K562 (cell line): ENCODE data around the gene PCDHGA8. TPM values are rescaled to one million over a fixed set of nuclear protein-coding genes. Genes with fewer than 3 reads are reported as not detected.
A peak's percentile ranks its signal among the peaks of the same experiment; 100 is the strongest.

Experiments used
- ATAC-seq: fragments of 200-7000 bp; cut with Tn5 transposase; 3 replicates; pipeline ENCODE4 v1.9.1; 2020; ENCODE audit warnings: moderate library complexity
- BruUV-seq: library from RNA; stranded (reverse); fragments of 400-500 nt; replicated peaks from 2 replicates; lab custom pipeline; 2021; lab: Mats Ljungman, UMichigan
- CTCF ChIA-PET: fragments of 300-600 bp; formaldehyde crosslinking; extraction: SDS; loops from one replicate; lab custom pipeline; 2021; ENCODE audit warnings: low intra/inter-chr PET ratio; lab: Yijun Ruan, JAX
- POLR2A ChIA-PET: fragments of 300-600, 350-650 bp; sonication (Branson Sonifier 250); formaldehyde crosslinking; extraction: SDS; loops from one replicate; lab custom pipeline; 2021; ENCODE audit warnings: antibody characterized with exemption, inconsistent platforms; lab: Yijun Ruan, JAX
- DNase-seq, 4 experiments: peaks; one replicate each; pipeline versions ENCODE4 v3.0.0 to v3.0.0-alpha.2; 2011 to 2018; ENCODE audit warnings: low spot score in 3 of 4, mixed read lengths in 3 of 4; ENCODE audit errors: extremely low read depth in 1 of 4
- FAIRE-seq: peaks from 2 replicates; lab custom pipeline; 2011; peaks lifted over from hg19 to GRCh38; lab: Jason Lieb, UNC
- H2AFZ ChIP-seq: 2 replicates; pipeline ENCODE4 v1.6.0; 2011; ENCODE audit warnings: low read depth, low read length, control low read depth, inconsistent platforms
- H3K27ac ChIP-seq: fragments of 200-600 bp; 3 replicates; pipeline ENCODE4 v1.8.0; 2011; ENCODE audit warnings: low read depth, mild to moderate bottlenecking, control low read depth, inconsistent platforms, low read length, moderate library complexity, mixed read lengths; ENCODE audit errors: extremely low read depth
- H3K27me3 ChIP-seq, 2 experiments: fragments of 300-600 bp in 1 of 2; 2 replicates in 1 of 2; 3 replicates in 1 of 2; pipeline versions ENCODE4 v1.6.0 to v1.8.0; 2011; ENCODE audit warnings: inconsistent platforms in 2 of 2, low read length in 2 of 2, mild to moderate bottlenecking in 1 of 2, mixed read lengths in 1 of 2, moderate library complexity in 1 of 2; ENCODE audit not compliant: control insufficient read depth in 2 of 2, insufficient read depth in 2 of 2
- H3K36me3 ChIP-seq: fragments of 300-600 bp; 3 replicates; pipeline ENCODE4 v1.8.0; 2011; ENCODE audit warnings: mild to moderate bottlenecking, low read length, inconsistent platforms; ENCODE audit not compliant: control insufficient read depth, insufficient read depth
- H3K4me1 ChIP-seq, 2 experiments: fragments of 200-600 bp in 1 of 2; replicated peaks in 1 of 2; 2 replicates in 1 of 2; 3 replicates in 1 of 2; pipeline versions ENCODE4 v1.5.1 to v1.8.0; 2011; ENCODE audit warnings: inconsistent platforms in 2 of 2, low read length in 2 of 2, mild to moderate bottlenecking in 1 of 2, mixed read lengths in 1 of 2, moderate library complexity in 1 of 2; ENCODE audit not compliant: control insufficient read depth in 2 of 2, insufficient read depth in 2 of 2
- H3K4me2 ChIP-seq: 2 replicates; pipeline ENCODE4 v1.6.1; 2011; ENCODE audit warnings: low read length, control low read depth, inconsistent platforms, mixed read lengths; ENCODE audit not compliant: insufficient read depth
- H3K4me3 ChIP-seq: fragments of 200-600 bp; sonication (generic), shearing (Covaris generic); 2 replicates; pipeline ENCODE4 v1.5.1; 2016; ENCODE audit warnings: control low read depth, inconsistent platforms
- H3K79me2 ChIP-seq: fragments of 200-600 bp; 3 replicates; pipeline ENCODE4 v1.8.0; 2011; ENCODE audit warnings: low read length, inconsistent platforms; ENCODE audit not compliant: control insufficient read depth, insufficient read depth
- H3K9ac ChIP-seq, 2 experiments: 2 replicates each; pipeline versions ENCODE4 v1.6.0 to v1.6.1; 2011; ENCODE audit warnings: low read depth in 2 of 2, low read length in 2 of 2, control low read depth in 1 of 2, inconsistent platforms in 1 of 2, mild to moderate bottlenecking in 1 of 2, mixed read lengths in 1 of 2; ENCODE audit not compliant: insufficient read depth in 1 of 2
- H3K9me1 ChIP-seq: one replicate; pipeline ENCODE4 v1.6.0; 2011; ENCODE audit warnings: inconsistent platforms, mild to moderate bottlenecking, low read length, moderate library complexity; ENCODE audit not compliant: control insufficient read depth, insufficient read depth
- H3K9me3 ChIP-seq: replicated peaks from 2 replicates; pipeline ENCODE4 v1.5.1; 2011; ENCODE audit warnings: low read depth, low read length, inconsistent platforms; ENCODE audit not compliant: control insufficient read depth, insufficient read depth
- H4K20me1 ChIP-seq: replicated peaks from 2 replicates; pipeline ENCODE4 v1.6.1; 2011; ENCODE audit warnings: low read length, inconsistent platforms, mixed read lengths; ENCODE audit not compliant: control insufficient read depth, insufficient read depth
- ARHGAP35 ChIP-seq: fragments of 450-650 bp; IDR thresholded peaks from 2 replicates; pipeline ENCODE4 v1.6.1; 2018; ENCODE audit not compliant: partially characterized antibody
- CTCF ChIP-seq, 3 experiments: IDR thresholded peaks in 2 of 3; conservative IDR thresholded peaks in 1 of 3; 2 replicates each; pipeline ENCODE4 v1.5.1; 2011 to 2012; ENCODE audit warnings: low read length in 3 of 3, mild to moderate bottlenecking in 3 of 3, control low read depth in 2 of 3, improper control_type of control experiment in 1 of 3, inconsistent platforms in 1 of 3, low read depth in 1 of 3, mixed read lengths in 1 of 3, moderate library complexity in 1 of 3; ENCODE audit not compliant: insufficient read depth in 2 of 3
- DDX20 ChIP-seq: fragments of 450-650 bp; IDR thresholded peaks from 2 replicates; pipeline ENCODE4 v1.6.1; 2016; ENCODE audit warnings: missing genetic modification characterization, low read depth, mild to moderate bottlenecking, missing compliant biosample characterization, moderate library complexity
- ERF ChIP-seq: fragments of 450-650 bp; formaldehyde crosslinking; IDR thresholded peaks from 2 replicates; pipeline ENCODE4 v1.4.0; 2020; ENCODE audit warnings: mild to moderate bottlenecking, mixed read lengths
- IFI16 ChIP-seq: fragments of 250-450 bp; sonication (Bioruptor Pico); IDR thresholded peaks from 2 replicates; pipeline ENCODE4 v2.1.2; 2022; ENCODE audit warnings: mild to moderate bottlenecking, inconsistent platforms
- MXI1 ChIP-seq: IDR thresholded peaks from 2 replicates; pipeline ENCODE4 v1.6.1; 2011; ENCODE audit warnings: low read depth, mild to moderate bottlenecking, improper control_type of control experiment, low read length
- RAD21 ChIP-seq, 2 experiments: fragments of 250-450 bp in 1 of 2; fragments of 450-650 bp in 1 of 2; sonication (Bioruptor Pico) in 1 of 2; formaldehyde crosslinking in 1 of 2; IDR thresholded peaks in 1 of 2; conservative IDR thresholded peaks in 1 of 2; 2 replicates each; pipeline versions ENCODE4 v1.4.0 to v1.8.0; 2020 to 2022; ENCODE audit warnings: mild to moderate bottlenecking in 2 of 2, moderate library complexity in 1 of 2
- ZNF239 ChIP-seq: fragments of 250-450 bp; sonication (Bioruptor Pico); IDR thresholded peaks from 2 replicates; pipeline ENCODE4 v1.4.0; 2020; ENCODE audit warnings: mild to moderate bottlenecking
- WGBS: fragments of 100-300 bp; shearing (Covaris generic); methylation state at CpG from one replicate; pipeline ENCODE4 v1.1.6; 2016; ENCODE audit warnings: low coverage, mixed read lengths; ENCODE audit not compliant: insufficient coverage; ENCODE audit errors: missing lambda C conversion rate; 5-methylcytosine and 5-hydroxymethylcytosine counted together
- in situ Hi-C: fragments of 300-500 bp; cut with MboI; formaldehyde crosslinking; loops from 4 replicates; pipeline ENCODE4 v1.15.0; 2018; ENCODE audit warnings: inconsistent platforms, mixed read lengths
- intact Hi-C: fragments of 100-400 bp; cut with micrococcal nuclease; formaldehyde crosslinking; loops from 2 replicates; pipeline ENCODE4 v1.14.2; 2022
- polyA plus RNA-seq, 8 experiments: library from polyadenylated mRNA; depleted of rRNA in 4 of 8; stranded (reverse) in 5 of 8; unstranded in 3 of 8; fragments of >200 nt; fragmentation: Nextera tagmentation in 2 of 8; fragmentation: Illumina TruSeq in 1 of 8; extraction: Ambion mirVana in 2 of 8; extraction: Trizol in 1 of 8; gene quantifications; 2 replicates each; pipeline versions ENCODE4 v1.2.1 to v1.2.3, GENCODE V29; 2011 to 2014; ENCODE audit warnings: inconsistent platforms in 1 of 8, missing spikeins in 1 of 8
- total RNA-seq, 7 experiments: library from RNA; depleted of rRNA in 6 of 7; stranded (reverse); fragments of >200 nt in 6 of 7; fragmentation: Illumina TruSeq in 2 of 7; extraction: Trizol in 2 of 7; gene quantifications; 2 replicates each; pipeline versions ENCODE4 v1.2.1 to v1.2.3, GENCODE V29; 2011 to 2021; ENCODE audit warnings: low replicate concordance in 1 of 7
- TF ChIP-seq, protein P1 (sequence below): fragments of 200-800 bp; sonication (Bioruptor generic); IDR thresholded peaks from 2 replicates; pipeline ENCODE4 v1.6.1; 2016; ENCODE audit warnings: missing genetic modification characterization, missing compliant biosample characterization
- TF ChIP-seq, protein P2 (sequence below): fragments of 250-450 bp; sonication (Bioruptor Pico); IDR thresholded peaks from 2 replicates; pipeline ENCODE4 v1.5.0; 2020; ENCODE audit warnings: mild to moderate bottlenecking, borderline replicate concordance

PCDHGA8 gene
- total and polyA plus RNA-seq, 9 of the 15 experiments (the other 6 are each of a cell fraction or from before 2014, with no cell fraction given) = 0.04 to 0.11 (median 0.07) TPM; not detected in 2

- peak; percentile 70 for FAIRE-seq
- TF ChIP-seq, protein P1, sequence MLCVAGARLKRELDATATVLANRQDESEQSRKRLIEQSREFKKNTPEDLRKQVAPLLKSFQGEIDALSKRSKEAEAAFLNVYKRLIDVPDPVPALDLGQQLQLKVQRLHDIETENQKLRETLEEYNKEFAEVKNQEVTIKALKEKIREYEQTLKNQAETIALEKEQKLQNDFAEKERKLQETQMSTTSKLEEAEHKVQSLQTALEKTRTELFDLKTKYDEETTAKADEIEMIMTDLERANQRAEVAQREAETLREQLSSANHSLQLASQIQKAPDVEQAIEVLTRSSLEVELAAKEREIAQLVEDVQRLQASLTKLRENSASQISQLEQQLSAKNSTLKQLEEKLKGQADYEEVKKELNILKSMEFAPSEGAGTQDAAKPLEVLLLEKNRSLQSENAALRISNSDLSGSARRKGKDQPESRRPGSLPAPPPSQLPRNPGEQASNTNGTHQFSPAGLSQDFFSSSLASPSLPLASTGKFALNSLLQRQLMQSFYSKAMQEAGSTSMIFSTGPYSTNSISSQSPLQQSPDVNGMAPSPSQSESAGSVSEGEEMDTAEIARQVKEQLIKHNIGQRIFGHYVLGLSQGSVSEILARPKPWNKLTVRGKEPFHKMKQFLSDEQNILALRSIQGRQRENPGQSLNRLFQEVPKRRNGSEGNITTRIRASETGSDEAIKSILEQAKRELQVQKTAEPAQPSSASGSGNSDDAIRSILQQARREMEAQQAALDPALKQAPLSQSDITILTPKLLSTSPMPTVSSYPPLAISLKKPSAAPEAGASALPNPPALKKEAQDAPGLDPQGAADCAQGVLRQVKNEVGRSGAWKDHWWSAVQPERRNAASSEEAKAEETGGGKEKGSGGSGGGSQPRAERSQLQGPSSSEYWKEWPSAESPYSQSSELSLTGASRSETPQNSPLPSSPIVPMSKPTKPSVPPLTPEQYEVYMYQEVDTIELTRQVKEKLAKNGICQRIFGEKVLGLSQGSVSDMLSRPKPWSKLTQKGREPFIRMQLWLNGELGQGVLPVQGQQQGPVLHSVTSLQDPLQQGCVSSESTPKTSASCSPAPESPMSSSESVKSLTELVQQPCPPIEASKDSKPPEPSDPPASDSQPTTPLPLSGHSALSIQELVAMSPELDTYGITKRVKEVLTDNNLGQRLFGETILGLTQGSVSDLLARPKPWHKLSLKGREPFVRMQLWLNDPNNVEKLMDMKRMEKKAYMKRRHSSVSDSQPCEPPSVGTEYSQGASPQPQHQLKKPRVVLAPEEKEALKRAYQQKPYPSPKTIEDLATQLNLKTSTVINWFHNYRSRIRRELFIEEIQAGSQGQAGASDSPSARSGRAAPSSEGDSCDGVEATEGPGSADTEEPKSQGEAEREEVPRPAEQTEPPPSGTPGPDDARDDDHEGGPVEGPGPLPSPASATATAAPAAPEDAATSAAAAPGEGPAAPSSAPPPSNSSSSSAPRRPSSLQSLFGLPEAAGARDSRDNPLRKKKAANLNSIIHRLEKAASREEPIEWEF (CRISPR knock-in tag) = no peak
- no peak for TF ChIP-seq ZNF239
- peak; percentile 66 to 78 (median 72) for TF ChIP-seq CTCF (IDR thresholded peaks at IDR 0.05 in 2 of 3, conservative IDR thresholded peaks at IDR 0.05 in 1 of 3; ENCODE audit: insufficient read depth in 2 of 3, low read depth in 1 of 3, low read length in 3 of 3)
- TF ChIP-seq, protein P2, sequence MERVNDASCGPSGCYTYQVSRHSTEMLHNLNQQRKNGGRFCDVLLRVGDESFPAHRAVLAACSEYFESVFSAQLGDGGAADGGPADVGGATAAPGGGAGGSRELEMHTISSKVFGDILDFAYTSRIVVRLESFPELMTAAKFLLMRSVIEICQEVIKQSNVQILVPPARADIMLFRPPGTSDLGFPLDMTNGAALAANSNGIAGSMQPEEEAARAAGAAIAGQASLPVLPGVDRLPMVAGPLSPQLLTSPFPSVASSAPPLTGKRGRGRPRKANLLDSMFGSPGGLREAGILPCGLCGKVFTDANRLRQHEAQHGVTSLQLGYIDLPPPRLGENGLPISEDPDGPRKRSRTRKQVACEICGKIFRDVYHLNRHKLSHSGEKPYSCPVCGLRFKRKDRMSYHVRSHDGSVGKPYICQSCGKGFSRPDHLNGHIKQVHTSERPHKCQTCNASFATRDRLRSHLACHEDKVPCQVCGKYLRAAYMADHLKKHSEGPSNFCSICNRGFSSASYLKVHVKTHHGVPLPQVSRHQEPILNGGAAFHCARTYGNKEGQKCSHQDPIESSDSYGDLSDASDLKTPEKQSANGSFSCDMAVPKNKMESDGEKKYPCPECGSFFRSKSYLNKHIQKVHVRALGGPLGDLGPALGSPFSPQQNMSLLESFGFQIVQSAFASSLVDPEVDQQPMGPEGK = no peak
- peak; percentile 34 to 66 for TF ChIP-seq RAD21 (CRISPR knock-in tag; conservative IDR thresholded peaks at IDR 0.05 in 1 of 2, IDR thresholded peaks at IDR 0.05 in 1 of 2)
- no peak for TF ChIP-seq ERF (CRISPR knock-in tag)
- TF ChIP-seq MXI1 = no peak
- TF ChIP-seq ARHGAP35 = no peak
- no peak for TF ChIP-seq DDX20 (tag)
- no peak for TF ChIP-seq IFI16
Observed at GRCh38 chr5:141412854-141413539, 20.6 kb downstream of the PCDHGA8 start, which contains the start of gene PCDHGA10. Gene PCDHGA10 (plus strand): TSS chr5:141412987. CDS start chr5:141413176, 189 bp downstream.

More at GRCh38 chr5:141412854-141413539, 20.6 kb downstream of the PCDHGA8 start, which contains the start of gene PCDHGA10:
- Histone ChIP-seq H3K27ac (no peak within 1 kb of the TSS), H3K79me2 (no peaks in the 10 kb centered on the region), H3K9me3 (no peaks in the 10 kb centered on the region; the same call in 1 of the 2 replicates), H3K9ac (peak within 1 kb of the TSS in 1 of 2 experiments; percentile 48; a peak in 2 of 4 replicates), H4K20me1 (no peaks in the 10 kb centered on the region), H3K36me3 (no peaks in the 10 kb centered on the region), H3K27me3 (peaks cover 7 to 33% of the 10 kb centered on the region in 2 experiments; a peak in 4 of 5 replicates), H3K4me2 (peak within 1 kb of the TSS; percentile 59), H3K9me1 (no peaks in the 10 kb centered on the region), H3K4me1 (peaks cover 0 to 27% of the 10 kb centered on the region in 2 experiments; a peak in 2 of 5 replicates), H2AFZ (peak within 1 kb of the TSS; percentile 69), H3K4me3 (peak within 1 kb of the TSS; percentile 21)
- DNase-seq = peak; percentile 49 to 61 (median 54)
- peak; percentile 91 for ATAC-seq
- BruUV-seq = no TSS peak
- in situ Hi-C loops (no loop called here), intact Hi-C loops (loop anchor here (5.0 kb wide), 1 partner anchor 109 kb away; no protein-coding TSS in a partner anchor)
- WGBS = 17% methylated on average over 25 of the region's 31 CpGs
- ChIA-PET CTCF (interaction anchor here (0.5 to 1.5 kb wide), 6 partner anchors 8 to 401 kb away, joined by 3 to 4 read pairs (median 3); partner anchors contain the start of genes PCDHGA11 and PCDHGA2), POLR2A (interaction anchor here (0.8 to 1.9 kb wide), 3 partner anchors 9 to 263 kb away, joined by 4 to 7 read pairs (median 4); partner anchors contain the start of gene PCDHGA11)
